Measurements from ENCODE around the gene INPP5D. TPM values are rescaled to one million over a fixed set of nuclear protein-coding genes. Genes with fewer than 3 reads are reported as not detected.

INPP5D gene
- total RNA-seq, 1 experiment from 2014 or later, result 17.2 TPM

- TF ChIP-seq ESRRA (CRISPR knock-in tag; IDR thresholded peaks at IDR 0.05; ENCODE audit: borderline replicate concordance), result no peak
- no peak for TF ChIP-seq RELA (CRISPR knock-in tag; IDR thresholded peaks at IDR 0.05; ENCODE audit: borderline replicate concordance)
- no peak for TF ChIP-seq GTF2I (CRISPR knock-in tag; conservative IDR thresholded peaks at IDR 0.05)
Observed at GRCh38 chr2:233036162-233036838, 23.8 kb upstream of the INPP5D start (continued).

- Mint-ChIP-seq H3K4me1 (0 out of 2 replicates have a peak, but pooled peaks cover 5% of the 10 kb centered on the region), H3K27ac (no peak overlapping the region), H3K4me3 (no peak overlapping the region), H3K9me3 (no peaks in the 10 kb centered on the region), H3K27me3 (ENCODE audit: low read depth) (no peaks in the 10 kb centered on the region), H3K36me3 (no peaks in the 10 kb centered on the region)
- TF ChIP-seq RELA (CRISPR knock-in tag; IDR thresholded peaks at IDR 0.05; ENCODE audit: borderline replicate concordance) (no peak), ZNF416 (CRISPR knock-in tag; IDR thresholded peaks at IDR 0.05) (no peak), ZBTB43 (CRISPR knock-in tag; IDR thresholded peaks at IDR 0.05) (no peak), ARID4B (CRISPR knock-in tag; IDR thresholded peaks at IDR 0.05; ENCODE audit: borderline replicate concordance) (no peak), SOX15 (CRISPR knock-in tag; IDR thresholded peaks at IDR 0.05) (no peak), CREM (CRISPR knock-in tag; IDR thresholded peaks at IDR 0.05) (no peak)
- ChIA-PET CTCF (no interaction called here), POLR2A (no interaction called here)
- DNase-seq (ENCODE audit: low spot score) (no peak), ATAC-seq (no peak)
Observed at GRCh38 chr2:233037078-233037477, 23.1 kb upstream of the INPP5D start.

GRCh38 chr2:233039212-233039845, 20.8 kb upstream of the INPP5D start:
- no peaks in the 10 kb centered on the region for H3K36me3 Mint-ChIP-seq
- no peak overlapping the region for H3K4me3 Mint-ChIP-seq
- H3K9me3 Mint-ChIP-seq, result no peaks in the 10 kb centered on the region
- CTCF ChIA-PET, result interaction anchor here (0.7 to 1.0 kb wide), 5 partner anchors 8 to 319 kb away, joined by 3 to 18 read pairs (median 5); no protein-coding TSS in a partner anchor
- POLR2A ChIA-PET, result no interaction called here
- no peak for ATAC-seq
- H3K4me1 Mint-ChIP-seq, result no peaks in the 10 kb centered on the region
- H3K27me3 Mint-ChIP-seq (ENCODE audit: low read depth), result no peaks in the 10 kb centered on the region
- H3K27ac Mint-ChIP-seq, result no peak overlapping the region
- no peak for DNase-seq (ENCODE audit: low spot score)
- TF ChIP-seq IRF2 (CRISPR knock-in tag; IDR thresholded peaks at IDR 0.05; ENCODE audit: borderline replicate concordance, low read depth), result no peak
- no peak for TF ChIP-seq GABPB1 (CRISPR knock-in tag; IDR thresholded peaks at IDR 0.05)
- TF ChIP-seq ZNF532 (CRISPR knock-in tag; IDR thresholded peaks at IDR 0.05; ENCODE audit: borderline replicate concordance), result no peak
- TF ChIP-seq USF2 (CRISPR knock-in tag; IDR thresholded peaks at IDR 0.05), result no peak
- TF ChIP-seq ZMAT4 (CRISPR knock-in tag; IDR thresholded peaks at IDR 0.05), result no peak
- TF ChIP-seq PRRX2 (CRISPR knock-in tag; IDR thresholded peaks at IDR 0.05), result no peak
- no peak for TF ChIP-seq TEAD4 (CRISPR knock-in tag; IDR thresholded peaks at IDR 0.05)
- TF ChIP-seq ATF1 (CRISPR knock-in tag; IDR thresholded peaks at IDR 0.05), result no peak
- TF ChIP-seq FOXP1 (CRISPR knock-in tag; IDR thresholded peaks at IDR 0.05; ENCODE audit: borderline replicate concordance), result no peak
- no peak for TF ChIP-seq AR (CRISPR knock-in tag; IDR thresholded peaks at IDR 0.05)

Measured in WTC11 (cell line).